Mucosa of stomach (tissue), 1 donor: Measurements from ENCODE around the gene INSR.

ENCODE experiments used
- H3K27me3 ChIP-seq: one replicate; pipeline ENCODE4 v1.7.0; 2013; ENCODE audit warnings: mild to moderate bottlenecking, low read length; ENCODE audit not compliant: control insufficient read depth, insufficient read depth
- H3K36me3 ChIP-seq: one replicate; pipeline ENCODE4 v1.7.0; 2013; ENCODE audit warnings: low read length; ENCODE audit not compliant: control insufficient read depth, insufficient read depth
- H3K4me1 ChIP-seq: one replicate; pipeline ENCODE4 v1.7.0; 2013; ENCODE audit warnings: mild to moderate bottlenecking, low read length; ENCODE audit not compliant: control insufficient read depth, insufficient read depth
- H3K4me3 ChIP-seq: one replicate; pipeline ENCODE4 v1.7.0; 2013; ENCODE audit warnings: low read length
- H3K9ac ChIP-seq: one replicate; pipeline ENCODE4 v1.7.0; 2013; ENCODE audit warnings: mild to moderate bottlenecking, low read length, moderate library complexity
- H3K9me3 ChIP-seq: one replicate; pipeline ENCODE4 v1.7.0; 2013; ENCODE audit warnings: mild to moderate bottlenecking, low read length, moderate library complexity; ENCODE audit not compliant: control insufficient read depth
- donor health status: Pancreatic carcinoma.

INSR gene

GRCh38 chr19:7263521-7263920 lies 30.7 kb downstream of the INSR start:
- Histone ChIP-seq H3K9ac (no peak overlapping the region), H3K27me3 (no peaks in the 10 kb centered on the region), H3K4me3 (no peak overlapping the region), H3K36me3 (peaks cover 10% of the 10 kb centered on the region), H3K4me1 (peaks cover 35% of the 10 kb centered on the region), H3K9me3 (no peaks in the 10 kb centered on the region)

GRCh38 chr19:7263066-7263465 lies 31.1 kb downstream of the INSR start:
- H3K27me3 ChIP-seq: no peaks in the 10 kb centered on the region
- H3K36me3 ChIP-seq: peaks cover 10% of the 10 kb centered on the region
- no peak overlapping the region for H3K9ac ChIP-seq
- peaks cover 35% of the 10 kb centered on the region for H3K4me1 ChIP-seq
- no peak overlapping the region for H3K4me3 ChIP-seq
- no peaks in the 10 kb centered on the region for H3K9me3 ChIP-seq

GRCh38 chr19:7262470-7262869 lies 31.7 kb downstream of the INSR start:
- Histone ChIP-seq H3K9me3 (no peaks in the 10 kb centered on the region), H3K4me1 (peaks cover 35% of the 10 kb centered on the region), H3K27me3 (no peaks in the 10 kb centered on the region), H3K36me3 (peaks cover 6% of the 10 kb centered on the region), H3K9ac (no peak overlapping the region), H3K4me3 (no peak overlapping the region)

- no peak overlapping the region for H3K9ac ChIP-seq
Measured at GRCh38 chr19:7260161-7260560, 34.1 kb downstream of the INSR start.

GRCh38 chr19:7258840-7259395 lies 35.3 kb downstream of the INSR start:
- H3K36me3 ChIP-seq: no peaks in the 10 kb centered on the region
- H3K27me3 ChIP-seq: no peaks in the 10 kb centered on the region
- peaks cover 36% of the 10 kb centered on the region for H3K4me1 ChIP-seq
- H3K9ac ChIP-seq: no peak overlapping the region
- H3K4me3 ChIP-seq: no peak overlapping the region
- no peaks in the 10 kb centered on the region for H3K9me3 ChIP-seq

More at GRCh38 chr19:7260161-7260560, 34.1 kb downstream of the INSR start:
- Histone ChIP-seq H3K9me3 (no peaks in the 10 kb centered on the region), H3K36me3 (no peaks in the 10 kb centered on the region), H3K27me3 (no peaks in the 10 kb centered on the region), H3K4me3 (no peak overlapping the region), H3K4me1 (peaks cover 40% of the 10 kb centered on the region)

GRCh38 chr19:7258041-7258839 lies 36.0 kb downstream of the INSR start:
- Histone ChIP-seq H3K4me3 (no peak overlapping the region), H3K9me3 (no peaks in the 10 kb centered on the region), H3K9ac (no peak overlapping the region), H3K4me1 (peaks cover 36% of the 10 kb centered on the region), H3K36me3 (no peaks in the 10 kb centered on the region), H3K27me3 (no peaks in the 10 kb centered on the region)

- no peaks in the 10 kb centered on the region for H3K9me3 ChIP-seq
Measured at GRCh38 chr19:7257148-7258040, 36.8 kb downstream of the INSR start.

GRCh38 chr19:7255631-7256030 lies 38.6 kb downstream of the INSR start:
- Histone ChIP-seq H3K4me1 (peaks cover 46% of the 10 kb centered on the region), H3K9me3 (no peaks in the 10 kb centered on the region)

More at GRCh38 chr19:7257148-7258040, 36.8 kb downstream of the INSR start:
- Histone ChIP-seq H3K4me3 (no peak overlapping the region), H3K27me3 (no peaks in the 10 kb centered on the region), H3K4me1 (peaks cover 36% of the 10 kb centered on the region), H3K9ac (no peak overlapping the region), H3K36me3 (no peaks in the 10 kb centered on the region)

GRCh38 chr19:7255119-7255518 lies 39.1 kb downstream of the INSR start:
- Histone ChIP-seq H3K9me3 (no peaks in the 10 kb centered on the region), H3K36me3 (no peaks in the 10 kb centered on the region), H3K4me3 (no peak overlapping the region), H3K9ac (no peak overlapping the region), H3K27me3 (no peaks in the 10 kb centered on the region), H3K4me1 (peaks cover 47% of the 10 kb centered on the region)

More at GRCh38 chr19:7255631-7256030, 38.6 kb downstream of the INSR start:
- H3K27me3 ChIP-seq: no peaks in the 10 kb centered on the region
- no peak overlapping the region for H3K9ac ChIP-seq
- no peak overlapping the region for H3K4me3 ChIP-seq
- no peaks in the 10 kb centered on the region for H3K36me3 ChIP-seq

GRCh38 chr19:7254590-7254989 lies 39.6 kb downstream of the INSR start:
- no peak overlapping the region for H3K9ac ChIP-seq
- H3K4me1 ChIP-seq: peaks cover 47% of the 10 kb centered on the region
- no peaks in the 10 kb centered on the region for H3K27me3 ChIP-seq
- H3K4me3 ChIP-seq: no peak overlapping the region
- no peaks in the 10 kb centered on the region for H3K9me3 ChIP-seq
- no peaks in the 10 kb centered on the region for H3K36me3 ChIP-seq

- Histone ChIP-seq H3K27me3 (no peaks in the 10 kb centered on the region), H3K4me1 (peaks cover 32% of the 10 kb centered on the region), H3K4me3 (no peak overlapping the region), H3K9me3 (no peaks in the 10 kb centered on the region), H3K9ac (no peak overlapping the region), H3K36me3 (no peaks in the 10 kb centered on the region)
Measured at GRCh38 chr19:7252364-7252763, 41.9 kb downstream of the INSR start.

GRCh38 chr19:7251494-7251893 lies 42.7 kb downstream of the INSR start:
- H3K9ac ChIP-seq: no peak overlapping the region
- H3K4me3 ChIP-seq: no peak overlapping the region
- H3K9me3 ChIP-seq: no peaks in the 10 kb centered on the region
- H3K27me3 ChIP-seq: no peaks in the 10 kb centered on the region
- peaks cover 29% of the 10 kb centered on the region for H3K4me1 ChIP-seq
- H3K36me3 ChIP-seq: no peaks in the 10 kb centered on the region
